Calu3 (cell line): ENCODE data around the gene NUP214. TPM values are rescaled to one million over a fixed set of nuclear protein-coding genes. Genes with fewer than 3 reads are reported as not detected.

Source experiments
- BruUV-seq: library from RNA; stranded (reverse); fragments of 400-500 nt; replicated peaks from 2 replicates; lab custom pipeline; 2021; lab: Mats Ljungman, UMichigan
- CTCF ChIA-PET: fragments of 300-600 bp; sonication (Branson Sonifier 250); formaldehyde crosslinking; loops from one replicate; lab custom pipeline; 2022; ENCODE audit warnings: antibody characterized with exemption; lab: Charles Lee
- DNase-seq: peaks from one replicate; pipeline ENCODE4 v3.0.0; 2022
- H3K27ac Mint-ChIP-seq: one replicate; pipeline ENCODE4 v1.8.0; 2022; ENCODE audit warnings: mixed read lengths; ENCODE audit not compliant: unreplicated experiment
- H3K27me3 Mint-ChIP-seq: one replicate; pipeline ENCODE4 v1.8.0; 2022; ENCODE audit warnings: mixed read lengths; ENCODE audit not compliant: unreplicated experiment
- H3K36me3 Mint-ChIP-seq: one replicate; pipeline ENCODE4 v1.8.0; 2022; ENCODE audit warnings: mild to moderate bottlenecking, moderate library complexity, mixed read lengths; ENCODE audit not compliant: insufficient read depth, unreplicated experiment
- H3K4me1 Mint-ChIP-seq: one replicate; pipeline ENCODE4 v1.8.0; 2022; ENCODE audit warnings: mild to moderate bottlenecking, low read depth, mixed read lengths; ENCODE audit not compliant: unreplicated experiment
- H3K4me3 Mint-ChIP-seq: one replicate; pipeline ENCODE4 v1.8.0; 2022; ENCODE audit warnings: mild to moderate bottlenecking, low read depth, moderate library complexity, mixed read lengths; ENCODE audit not compliant: unreplicated experiment
- H3K9me3 Mint-ChIP-seq: one replicate; pipeline ENCODE4 v1.8.0; 2022; ENCODE audit warnings: low read depth, mixed read lengths; ENCODE audit not compliant: unreplicated experiment
- CTCF ChIP-seq: fragments of 200-600 bp; IDR thresholded peaks from one replicate; pipeline ENCODE4 v1.8.0; 2022; ENCODE audit warnings: antibody characterized with exemption; ENCODE audit not compliant: unreplicated experiment
- intact Hi-C: fragments of 100-400 bp; cut with micrococcal nuclease; formaldehyde crosslinking; loops from one replicate; pipeline ENCODE4 v1.10.0; 2022; ENCODE audit not compliant: unreplicated experiment
- total RNA-seq: library from RNA; stranded (reverse); gene quantifications from 2 replicates; pipeline ENCODE4 v1.2.3, GENCODE V29; 2022

NUP214 gene
- total RNA-seq, 1 experiment from 2014 or later: 50.0 TPM

GRCh38 chr9:131173995-131174394 is 48.6 kb downstream of the NUP214 start:
- CTCF ChIA-PET: no interaction called here
- BruUV-seq: no TSS peak
- no peak overlapping the region for H3K27ac Mint-ChIP-seq

GRCh38 chr9:131174681-131175239 is 49.4 kb downstream of the NUP214 start:
- H3K27ac Mint-ChIP-seq: no peak overlapping the region
- peaks cover 11% of the 10 kb centered on the region for H3K36me3 Mint-ChIP-seq
- no peak overlapping the region for H3K4me3 Mint-ChIP-seq
- no peaks in the 10 kb centered on the region for H3K4me1 Mint-ChIP-seq
- no TSS peak for BruUV-seq
- CTCF ChIA-PET: no interaction called here
- no peak for TF ChIP-seq CTCF
- no peak for DNase-seq
- no peaks in the 10 kb centered on the region for H3K9me3 Mint-ChIP-seq
- intact Hi-C loops: no loop called here
- no peaks in the 10 kb centered on the region for H3K27me3 Mint-ChIP-seq

More at GRCh38 chr9:131173995-131174394, 48.6 kb downstream of the NUP214 start:
- Mint-ChIP-seq H3K9me3 (no peaks in the 10 kb centered on the region), H3K4me1 (no peaks in the 10 kb centered on the region), H3K27me3 (no peaks in the 10 kb centered on the region), H3K36me3 (peaks cover 8% of the 10 kb centered on the region), H3K4me3 (no peak overlapping the region)
- intact Hi-C loops: no loop called here
- TF ChIP-seq CTCF: no peak
- no peak for DNase-seq

GRCh38 chr9:131177898-131178297 is 52.5 kb downstream of the NUP214 start:
- no TSS peak for BruUV-seq

GRCh38 chr9:131178382-131178781 is 53.0 kb downstream of the NUP214 start:
- Mint-ChIP-seq H3K4me1 (no peaks in the 10 kb centered on the region), H3K27ac (no peak overlapping the region), H3K27me3 (no peaks in the 10 kb centered on the region), H3K9me3 (no peaks in the 10 kb centered on the region), H3K4me3 (no peak overlapping the region), H3K36me3 (peaks cover 10% of the 10 kb centered on the region)
- intact Hi-C loops: loop anchor here (2.0 kb wide), 1 partner anchor 158 kb away; no protein-coding TSS in a partner anchor
- CTCF ChIA-PET: no interaction called here
- peak; percentile 50 for TF ChIP-seq CTCF
- peak; percentile 49 for DNase-seq
- no TSS peak for BruUV-seq

More at GRCh38 chr9:131177898-131178297, 52.5 kb downstream of the NUP214 start:
- H3K4me1 Mint-ChIP-seq: no peaks in the 10 kb centered on the region
- intact Hi-C loops: loop anchor here (2.0 kb wide), 1 partner anchor 159 kb away; no protein-coding TSS in a partner anchor
- CTCF ChIA-PET: no interaction called here
- no peak overlapping the region for H3K27ac Mint-ChIP-seq
- no peaks in the 10 kb centered on the region for H3K9me3 Mint-ChIP-seq
- TF ChIP-seq CTCF: no peak
- H3K27me3 Mint-ChIP-seq: no peaks in the 10 kb centered on the region
- H3K36me3 Mint-ChIP-seq: peaks cover 10% of the 10 kb centered on the region
- DNase-seq: no peak
- H3K4me3 Mint-ChIP-seq: no peak overlapping the region
